ENCODE results near the gene TDRD3. TPM values are rescaled to one million over a fixed set of nuclear protein-coding genes. Genes with fewer than 3 reads are reported as not detected.

TDRD3 gene
- total RNA-seq, 1 donor: 6.5 TPM

DNA sequence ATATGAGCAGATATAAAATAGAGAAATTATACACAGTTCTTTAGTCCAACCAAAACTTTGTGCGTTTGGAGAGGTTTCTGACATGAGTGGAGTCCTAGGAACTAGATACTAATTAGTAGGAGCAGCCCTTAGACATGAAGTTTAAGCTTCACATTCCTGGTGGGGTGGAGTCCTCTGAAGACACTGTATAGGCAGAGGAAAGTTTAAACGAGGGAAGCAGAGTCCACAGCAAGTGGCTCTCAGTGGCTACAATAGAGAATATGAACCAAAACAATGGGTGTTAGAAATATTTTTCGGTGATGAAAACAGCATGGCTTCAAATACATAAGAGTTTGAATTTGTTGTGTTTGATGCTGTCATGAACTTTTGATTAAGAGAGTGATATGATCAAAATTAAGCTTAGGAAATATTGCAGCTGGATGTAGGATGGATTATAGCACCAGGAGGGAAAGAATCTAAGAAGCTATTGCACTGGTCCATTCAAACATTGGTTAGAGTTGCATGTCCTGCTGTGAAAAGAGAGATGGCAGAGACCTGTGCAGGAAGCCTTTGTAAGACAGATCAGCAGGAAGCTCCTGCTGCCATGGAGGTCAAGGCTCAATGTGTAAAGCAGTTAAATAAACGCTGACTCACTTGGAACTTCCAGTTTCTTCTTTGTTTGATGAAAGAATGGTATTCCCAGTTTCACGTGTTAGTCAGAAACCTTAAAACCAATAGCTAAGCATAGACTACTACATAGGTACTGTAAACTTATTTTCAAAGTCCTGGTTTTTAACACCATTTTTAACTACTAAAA is 175.2 kb downstream of the TDRD3 start:
- no peak for DNase-seq (ENCODE audit: low read depth in 2 of 3, low spot score in 2 of 3)

DNA sequence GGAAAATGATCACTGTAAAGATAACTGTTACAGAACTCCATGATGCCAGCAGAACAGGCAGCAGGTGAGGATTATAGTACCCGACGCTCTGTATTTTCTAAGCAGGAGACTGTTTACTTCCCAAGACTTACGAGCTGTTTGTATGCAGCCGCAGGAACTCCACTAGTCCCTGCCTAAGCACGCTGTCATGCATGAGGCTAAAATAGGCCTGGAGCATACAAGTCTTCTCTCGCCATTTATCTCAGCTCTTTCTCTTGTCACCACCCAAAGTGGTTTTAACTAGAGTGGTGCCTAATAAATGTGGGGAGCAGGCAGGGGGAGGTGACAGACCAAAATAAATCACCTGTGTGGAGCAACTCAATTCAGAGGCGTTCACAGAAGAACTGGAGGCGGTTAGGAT is 175.8 kb downstream of the TDRD3 start:
- DNase-seq (ENCODE audit: low read depth in 2 of 3, low spot score in 2 of 3): no peak

DNA sequence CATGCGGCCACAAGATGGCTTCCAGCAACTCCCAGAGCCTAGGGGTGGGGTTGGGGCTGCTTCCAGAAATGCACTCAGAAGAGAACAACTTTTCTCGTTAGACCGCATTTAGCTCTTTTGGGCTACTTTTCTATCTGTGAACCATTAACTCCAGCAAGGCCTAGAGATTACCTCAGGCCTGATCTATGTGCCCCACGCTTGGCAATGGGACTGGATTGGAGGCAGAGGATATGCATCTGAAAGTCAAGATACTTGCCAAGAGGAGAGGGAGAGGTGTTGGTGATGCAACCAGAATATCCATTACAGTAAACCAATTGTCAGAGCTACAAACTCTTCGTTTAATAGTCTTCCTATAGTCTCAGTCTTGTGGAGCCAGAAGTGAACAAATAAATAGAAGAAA is 177.7 kb downstream of the TDRD3 start:
- DNase-seq (ENCODE audit: low read depth in 2 of 3, low spot score in 2 of 3): no peak

DNA sequence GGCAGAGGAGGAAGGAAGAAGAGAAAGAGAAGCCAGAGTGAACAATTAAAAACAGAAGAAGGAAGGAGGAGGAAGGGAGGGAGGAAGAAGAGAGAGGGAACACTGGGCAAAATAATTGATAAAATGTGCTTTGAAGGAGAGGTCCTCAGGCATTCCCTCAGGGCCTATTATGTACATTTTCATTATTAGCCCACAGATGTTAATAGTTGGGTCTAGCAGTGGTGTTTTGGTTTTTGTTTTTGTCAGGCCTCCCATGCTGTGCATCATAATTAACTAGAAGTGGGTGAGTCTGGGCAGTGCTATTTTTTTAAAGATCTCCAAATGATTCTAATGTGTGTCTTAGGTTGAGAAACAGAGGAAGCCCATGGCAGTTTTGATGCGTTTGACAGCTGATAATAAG is 178.1 kb downstream of the TDRD3 start:
- DNase-seq (ENCODE audit: low read depth in 2 of 3, low spot score in 2 of 3): no peak

DNA sequence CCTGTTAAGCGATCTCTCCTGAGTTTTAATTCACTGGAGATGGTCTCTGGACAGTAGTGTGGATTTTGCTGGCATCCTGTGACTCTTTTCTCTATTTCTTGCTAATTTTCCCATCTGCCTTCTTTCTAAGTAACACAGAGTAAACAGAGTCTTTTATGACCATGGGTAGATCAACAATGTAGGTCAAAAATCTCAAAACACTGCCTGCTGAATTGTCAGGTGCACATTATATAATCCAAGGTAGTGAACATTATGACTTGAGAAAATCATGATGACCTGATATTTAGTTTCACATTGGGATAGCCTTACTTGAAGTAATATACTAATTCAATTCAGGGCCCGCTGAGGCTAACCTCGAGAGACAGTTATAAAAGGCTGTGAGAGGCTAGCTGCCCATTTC is 180.7 kb downstream of the TDRD3 start:
- DNase-seq (ENCODE audit: low read depth in 2 of 3, low spot score in 2 of 3): no peak

DNA sequence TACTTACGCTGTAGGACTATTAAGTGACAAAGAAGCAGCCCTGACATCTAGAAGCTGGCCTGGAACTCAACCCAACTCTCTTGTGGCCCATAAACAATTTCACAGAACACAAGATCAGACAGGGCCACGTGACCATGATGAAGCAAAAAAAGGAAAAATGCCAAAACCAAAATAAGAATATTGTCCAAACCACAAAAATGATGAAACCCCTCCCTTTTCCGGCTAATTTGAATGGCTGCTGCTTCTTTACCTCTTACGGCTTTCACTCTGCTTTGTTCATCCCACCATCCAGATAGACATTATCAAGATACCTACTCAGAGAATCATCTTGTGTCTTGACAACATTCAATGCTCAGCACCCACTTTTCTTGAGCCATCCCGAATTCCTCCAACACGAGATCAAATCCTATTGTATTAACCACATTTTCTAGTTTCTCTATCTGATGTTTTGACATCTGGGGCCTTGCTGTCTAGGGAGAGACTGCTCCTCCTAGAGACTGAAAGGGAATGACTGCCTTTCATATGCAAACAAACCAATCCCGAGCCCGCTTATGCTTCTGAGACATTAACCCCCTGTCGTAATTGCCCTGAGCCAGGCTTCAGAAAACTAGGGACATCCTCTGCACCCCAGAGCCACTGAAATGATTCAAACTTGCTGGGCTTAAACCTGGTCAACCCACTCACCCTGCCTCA is 186.3 kb downstream of the TDRD3 start:
- DNase-seq (ENCODE audit: low read depth in 2 of 3, low spot score in 2 of 3): no peak

DNA sequence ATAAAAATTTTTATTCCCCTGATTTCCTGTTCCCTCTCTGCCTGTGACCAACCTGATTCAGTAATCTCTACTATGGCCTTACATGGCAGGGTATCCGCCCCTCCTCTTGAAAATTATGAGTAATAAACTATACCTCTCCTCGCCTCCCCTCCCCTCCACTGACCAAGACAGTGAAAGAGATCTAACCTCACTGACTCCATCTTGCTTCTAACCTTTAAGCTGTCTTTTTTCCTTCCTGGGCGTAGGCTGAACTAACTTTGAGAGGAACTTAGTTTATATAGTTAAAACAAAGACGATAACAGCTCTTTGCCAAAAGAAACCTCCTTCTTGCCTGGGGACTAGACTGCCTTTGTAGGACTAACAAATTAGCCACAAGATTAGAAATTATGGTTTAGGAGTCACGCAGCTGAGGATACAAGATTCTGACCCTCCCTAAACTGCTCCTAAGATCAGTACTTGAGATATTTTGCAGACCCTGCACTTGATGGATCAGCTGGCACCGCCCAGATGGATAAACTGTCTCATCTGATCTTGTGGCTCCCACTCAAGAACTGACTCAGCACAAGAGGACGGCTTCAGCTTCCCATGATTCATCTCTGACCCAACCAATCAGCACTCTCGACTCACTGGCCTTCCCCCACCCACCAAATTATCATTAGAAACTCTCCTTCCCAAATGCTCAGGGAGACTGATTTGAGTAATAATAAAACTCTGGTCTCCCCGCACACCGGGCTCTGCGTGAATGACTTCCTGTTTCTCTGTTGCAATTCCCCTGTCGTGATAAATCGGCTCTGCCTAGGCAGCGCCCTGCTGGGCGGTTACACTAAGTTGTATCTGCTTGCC is 187.1 kb downstream of the TDRD3 start:
- DNase-seq (ENCODE audit: low read depth in 2 of 3, low spot score in 2 of 3): no peak

DNA sequence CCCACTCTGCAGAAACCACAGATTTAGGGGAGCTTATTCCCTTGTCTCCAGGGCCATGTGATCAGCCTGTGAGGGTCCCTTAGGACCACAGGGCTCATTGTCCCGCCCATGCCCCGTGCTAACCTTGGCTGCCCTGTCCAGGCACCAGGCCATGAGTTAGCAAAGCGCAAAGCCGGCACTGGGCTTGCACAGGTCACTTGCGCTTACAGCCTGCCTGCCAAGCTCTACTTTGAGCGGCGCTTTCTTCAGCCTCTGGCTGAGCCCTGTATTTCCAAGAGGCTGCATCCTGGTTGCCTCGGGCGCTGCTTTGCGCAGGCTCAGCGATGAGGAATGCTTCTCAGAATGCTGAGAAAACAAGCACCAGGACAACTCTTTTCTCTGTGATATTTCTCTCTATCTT is 188.0 kb downstream of the TDRD3 start:
- DNase-seq (ENCODE audit: low read depth in 2 of 3, low spot score in 2 of 3): no peak

DNA sequence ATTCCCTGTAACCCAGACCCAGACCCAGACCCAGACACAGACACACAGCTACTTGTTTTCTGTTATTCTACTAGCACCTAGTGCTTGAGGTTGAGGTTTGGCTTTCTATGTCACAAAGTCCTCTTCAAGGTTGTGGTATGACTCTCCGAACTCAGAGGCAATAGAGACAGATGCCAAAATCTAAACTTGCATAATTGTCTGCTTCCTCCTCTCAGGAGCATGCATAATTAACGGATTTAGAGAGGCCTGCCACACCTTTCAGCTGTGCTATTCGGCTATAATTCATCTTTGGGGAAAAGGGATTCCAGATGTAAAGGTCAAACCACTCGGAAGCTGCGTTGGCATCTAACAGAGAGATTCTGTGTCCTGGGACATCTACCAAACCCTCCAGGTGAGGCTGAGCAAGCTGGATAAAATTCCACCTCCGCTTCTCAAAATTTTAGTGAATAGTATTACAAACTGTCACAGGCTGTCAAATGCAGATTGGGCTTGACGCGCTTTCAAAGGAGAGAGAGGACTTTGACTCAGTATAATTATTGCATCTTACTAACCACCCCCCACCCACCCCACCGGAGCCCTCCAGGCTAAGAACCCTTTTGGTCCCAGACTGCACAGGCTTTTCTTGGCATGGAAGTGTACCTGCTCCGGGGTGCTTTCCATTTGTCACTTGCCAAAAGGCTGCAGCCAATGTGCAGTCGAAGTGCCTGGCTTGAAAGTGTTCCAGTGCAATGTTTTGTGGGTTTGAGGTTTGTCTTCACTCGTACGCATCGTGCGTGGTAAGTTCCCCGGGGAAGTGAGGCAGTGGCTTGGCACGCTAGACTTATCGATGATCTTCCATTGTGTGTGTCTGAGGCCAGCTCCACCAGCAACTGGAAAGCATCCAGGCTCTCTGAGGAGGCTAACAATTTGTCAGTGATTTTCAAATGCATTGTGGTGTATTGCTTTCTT is 194.1 kb downstream of the TDRD3 start:
- no peak for DNase-seq (ENCODE audit: low read depth in 2 of 3, low spot score in 2 of 3)

DNA sequence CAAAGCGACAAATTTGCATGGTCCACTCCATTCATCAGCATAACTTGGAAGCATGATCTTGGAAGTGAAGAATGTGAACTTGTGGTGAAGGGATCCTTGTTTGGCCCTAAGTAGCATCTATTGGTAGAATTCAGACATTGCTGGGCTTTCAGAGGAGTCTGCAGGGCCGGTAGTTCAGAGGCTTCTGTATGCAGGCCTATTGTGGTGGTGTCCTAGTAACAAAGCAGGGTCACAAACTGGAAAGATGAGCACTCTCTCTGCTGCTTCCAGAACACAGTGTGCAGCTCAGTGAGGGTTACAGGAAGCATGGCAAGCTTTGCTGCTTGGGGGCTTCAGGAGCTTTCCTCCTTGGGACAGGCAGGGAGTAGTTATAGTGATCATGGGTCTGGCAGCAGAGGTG is 206.0 kb downstream of the TDRD3 start:
- no peak for DNase-seq (ENCODE audit: low read depth in 2 of 3, low spot score in 2 of 3)

DNA sequence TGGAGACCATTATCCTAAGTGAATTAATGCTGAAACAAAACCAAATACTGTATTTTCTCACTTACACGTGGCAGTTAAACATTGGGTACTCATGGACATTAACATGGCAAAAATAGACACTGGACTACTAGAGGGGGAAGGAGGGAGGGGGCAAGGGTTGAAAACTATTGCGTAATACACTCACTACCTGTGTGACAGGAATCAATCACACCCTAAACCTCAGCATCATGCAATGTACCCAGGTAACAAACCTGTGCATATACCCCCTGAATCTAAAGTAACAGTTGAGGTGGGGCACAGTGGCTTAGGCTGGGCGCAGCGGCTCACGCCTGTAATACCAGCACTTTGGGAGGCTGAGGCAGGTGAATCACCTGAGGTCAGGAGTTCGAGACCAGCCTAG is 207.0 kb downstream of the TDRD3 start:
- DNase-seq (ENCODE audit: low read depth in 2 of 3, low spot score in 2 of 3): no peak

DNA sequence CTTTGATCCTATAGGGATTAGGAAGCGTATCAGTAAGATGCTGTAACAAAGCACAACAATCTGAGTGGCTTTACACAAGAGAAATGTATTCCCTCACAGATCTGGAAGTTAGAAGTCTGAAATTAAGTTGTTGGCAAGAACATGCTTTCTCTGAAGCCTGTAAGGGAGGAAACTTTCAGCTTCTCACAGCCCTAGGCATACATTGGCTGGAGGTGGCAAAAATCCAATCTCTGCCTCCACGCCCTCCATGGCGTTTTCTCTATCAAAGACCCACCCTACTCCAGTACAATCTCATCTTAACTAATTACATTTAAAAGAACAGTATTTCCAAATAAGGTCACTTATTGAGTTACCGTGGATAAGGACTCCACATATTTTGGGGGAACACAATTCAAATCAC is 211.9 kb downstream of the TDRD3 start:
- no peak for DNase-seq (ENCODE audit: low read depth in 2 of 3, low spot score in 2 of 3)

DNA sequence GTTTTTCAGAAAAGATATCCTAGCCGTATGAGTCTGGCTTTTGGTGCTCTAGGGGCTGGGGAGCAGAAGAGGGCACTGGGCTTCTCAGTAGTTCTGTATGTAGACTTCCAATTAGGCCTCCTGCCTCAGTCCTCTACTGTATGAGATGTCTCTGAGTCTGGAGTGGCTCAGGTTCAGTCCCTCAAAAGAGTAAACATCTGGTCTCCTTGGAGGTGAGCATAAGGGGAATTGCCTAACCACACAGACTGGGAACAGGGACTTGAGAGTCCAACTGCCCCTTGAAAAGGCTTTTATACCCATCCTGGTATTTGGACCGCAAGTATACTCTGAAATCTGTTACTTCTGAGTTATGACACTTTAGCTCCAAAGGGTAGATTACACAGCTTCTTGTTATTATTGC is 214.5 kb downstream of the TDRD3 start:
- DNase-seq (ENCODE audit: low read depth in 2 of 3, low spot score in 2 of 3): no peak

DNA sequence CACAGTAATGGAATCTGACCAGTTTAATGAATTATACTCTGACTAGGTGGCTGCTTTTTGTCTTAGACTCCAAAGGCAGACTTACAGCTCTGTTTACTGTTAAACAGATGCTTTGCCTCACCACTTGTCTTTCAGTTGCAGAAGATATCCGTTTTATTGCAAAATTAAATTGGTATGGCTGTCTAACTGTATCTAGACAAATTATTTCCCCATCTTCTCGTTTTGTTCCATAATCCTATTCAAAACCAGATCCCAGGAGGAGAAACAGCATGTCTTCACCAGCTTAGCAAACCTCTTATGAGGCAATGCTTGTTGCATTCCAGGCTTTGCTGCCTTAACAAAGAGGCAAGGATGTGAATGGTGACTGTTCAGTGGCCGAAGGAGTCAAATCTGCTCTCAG is 215.6 kb downstream of the TDRD3 start:
- no peak for DNase-seq (ENCODE audit: low read depth in 2 of 3, low spot score in 2 of 3)

DNA sequence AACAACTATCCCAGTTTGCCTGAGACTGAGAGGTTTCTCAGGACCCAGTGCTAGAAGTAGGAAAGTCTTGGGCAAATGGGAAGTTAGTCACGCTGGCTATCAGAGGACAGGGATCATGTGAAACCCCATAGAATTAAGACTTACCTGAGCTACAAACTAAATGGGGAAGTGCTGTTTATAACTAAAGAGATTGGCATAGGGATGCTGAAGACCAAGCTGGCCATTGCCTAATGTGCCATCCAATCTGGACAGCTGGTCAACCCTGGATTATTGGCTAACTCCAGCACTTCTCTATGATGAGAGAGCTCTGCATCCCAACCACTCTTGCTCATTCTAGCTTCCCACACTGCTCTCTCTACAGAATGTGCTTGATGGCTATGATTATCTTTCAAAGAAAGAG is 216.1 kb downstream of the TDRD3 start:
- DNase-seq (ENCODE audit: low read depth in 2 of 3, low spot score in 2 of 3): no peak

DNA sequence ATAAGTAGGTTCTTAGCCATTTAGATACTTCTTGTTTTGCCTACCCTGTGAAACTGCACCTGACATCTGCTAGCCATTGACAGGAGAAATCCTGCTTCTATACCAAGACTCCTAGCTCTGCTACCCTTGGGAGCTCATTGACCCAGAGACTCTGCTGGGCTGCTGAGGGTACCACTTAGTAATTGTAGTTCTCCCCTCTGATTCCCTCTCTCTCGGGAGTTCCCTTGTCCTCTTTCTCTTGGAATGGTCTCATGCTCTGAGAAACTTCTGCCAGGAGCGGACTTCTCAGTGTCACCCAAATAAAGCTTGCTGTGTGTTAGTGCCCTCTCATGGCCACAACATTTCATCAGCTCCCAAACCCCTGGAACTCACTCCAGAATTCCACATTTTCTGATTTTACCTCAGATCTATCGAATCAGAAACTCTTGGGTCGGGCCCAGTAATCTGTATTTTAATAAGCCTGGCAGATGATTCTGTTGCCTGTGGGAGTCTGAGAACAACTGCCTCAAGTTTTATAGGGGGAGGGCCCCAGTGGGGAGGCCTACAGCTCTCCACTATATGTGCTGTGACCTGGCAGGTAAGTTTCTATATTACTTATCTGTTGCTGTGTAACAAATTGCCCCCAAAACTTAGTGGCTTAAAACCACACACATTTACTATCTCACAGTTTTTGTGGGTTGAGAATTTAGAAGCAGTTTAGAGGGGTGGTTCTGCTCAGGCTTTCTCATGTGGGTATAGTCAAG is 221.1 kb downstream of the TDRD3 start:
- DNase-seq (ENCODE audit: low read depth in 2 of 3, low spot score in 2 of 3): no peak

DNA sequence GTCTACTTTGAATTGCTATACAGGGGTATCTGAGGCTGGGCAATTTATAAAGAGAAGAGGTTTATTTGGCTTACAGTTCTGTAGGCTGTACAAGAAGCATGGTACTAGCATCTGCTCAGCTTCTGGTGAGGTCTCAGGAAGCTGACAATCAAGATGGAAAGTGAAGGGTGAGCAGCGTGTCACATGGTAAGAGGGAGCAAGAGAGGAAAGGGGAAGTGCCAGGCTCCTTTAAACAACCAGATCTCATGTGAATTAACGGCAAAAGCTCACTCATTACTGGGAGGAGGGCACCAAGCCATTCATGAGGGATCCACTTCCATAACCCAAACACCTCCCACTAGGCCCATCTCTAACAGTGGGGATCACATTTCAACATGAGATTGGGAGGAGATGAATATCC is 222.4 kb downstream of the TDRD3 start:
- DNase-seq (ENCODE audit: low read depth in 2 of 3, low spot score in 2 of 3): no peak

DNA sequence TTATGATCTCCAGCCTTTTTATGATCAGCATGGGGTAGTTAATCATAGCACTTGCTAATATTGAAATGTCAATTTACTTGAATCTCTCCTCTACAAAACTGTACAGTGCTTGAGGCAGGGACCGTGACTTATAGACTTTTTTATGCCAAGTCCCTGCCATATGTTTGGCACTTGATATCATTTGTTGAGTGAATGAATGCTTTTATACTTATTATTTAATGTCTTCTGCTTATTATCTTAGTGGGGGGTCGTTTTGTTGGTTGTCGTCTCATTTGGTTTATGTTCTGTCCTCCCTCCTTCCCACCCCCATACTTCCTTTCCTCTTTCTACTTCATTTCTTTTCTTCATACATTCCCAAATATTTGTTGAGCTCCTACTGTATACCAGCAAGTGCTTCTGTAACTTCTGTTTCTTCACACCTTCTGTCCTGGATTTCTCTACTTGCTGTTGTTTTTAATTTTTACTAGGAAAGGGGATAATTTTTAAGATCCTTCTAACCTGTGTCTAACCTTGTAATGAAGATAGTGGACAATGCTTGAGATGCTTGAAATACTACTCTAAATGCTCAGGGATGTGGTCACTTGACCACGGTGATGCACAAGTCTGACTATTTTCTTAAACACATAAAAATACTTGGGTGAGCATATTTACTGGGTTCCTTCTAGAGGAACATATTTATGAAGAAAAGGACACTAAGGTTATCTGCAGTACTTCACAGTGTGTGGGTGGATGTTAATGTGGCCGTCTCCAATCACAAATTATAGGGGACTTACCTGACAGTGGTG is 223.8 kb downstream of the TDRD3 start:
- DNase-seq (ENCODE audit: low read depth in 2 of 3, low spot score in 2 of 3): no peak

DNA sequence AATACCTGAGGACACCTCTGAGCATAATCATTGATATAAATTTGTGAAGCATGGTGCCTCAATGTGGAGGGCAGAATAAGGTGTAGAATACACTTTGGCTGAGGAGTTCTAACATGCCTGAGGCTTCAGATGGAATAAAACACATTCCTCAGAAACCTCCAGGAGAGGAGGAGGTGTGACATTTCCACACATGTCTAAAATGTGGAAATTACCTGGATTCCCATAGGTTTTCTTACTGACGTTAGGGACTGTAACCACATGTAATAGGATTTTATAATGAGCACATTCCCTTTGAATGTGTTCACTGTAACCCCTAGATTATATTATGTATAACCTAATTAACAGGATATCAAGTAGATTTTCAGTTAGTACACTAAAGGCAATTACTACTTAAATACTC is 226.1 kb downstream of the TDRD3 start:
- no peak for DNase-seq (ENCODE audit: low read depth in 2 of 3, low spot score in 2 of 3)

All from hematopoietic multipotent progenitor cell (in vitro differentiated cells).